H1 (cell line): ENCODE data around the gene BSDC1. TPM values are rescaled to one million over a fixed set of nuclear protein-coding genes. Genes with fewer than 3 reads are reported as not detected.

Source experiments
- BRCA1 ChIP-seq: IDR thresholded peaks from 2 replicates; pipeline ENCODE4 v1.6.1; 2012; ENCODE audit warnings: low read depth, low read length, improper control_type of control experiment
- CHD2 ChIP-seq: IDR thresholded peaks from 2 replicates; pipeline ENCODE4 v1.6.1; 2012; ENCODE audit warnings: low read length, improper control_type of control experiment
- EP300 ChIP-seq, 2 experiments: IDR thresholded peaks; 1 replicate in 1 of 2; 2 replicates in 1 of 2; pipeline ENCODE4 v1.6.1; 2011 to 2012; ENCODE audit warnings: low read depth in 2 of 2, low read length in 2 of 2, mild to moderate bottlenecking in 2 of 2, borderline replicate concordance in 1 of 2, inconsistent platforms in 1 of 2, moderate library complexity in 1 of 2
- GTF2F1 ChIP-seq: IDR thresholded peaks from 2 replicates; pipeline ENCODE4 v1.6.1; 2012; ENCODE audit warnings: low read depth, low read length, improper control_type of control experiment, borderline replicate concordance
- HDAC2 ChIP-seq, 2 experiments: fragments of 300-600 bp in 1 of 2; sonication (generic) in 1 of 2; IDR thresholded peaks; 2 replicates each; pipeline ENCODE4 v1.6.1; 2011 to 2012; ENCODE audit warnings: low read depth in 2 of 2, low read length in 2 of 2, mild to moderate bottlenecking in 2 of 2, moderate library complexity in 2 of 2, borderline replicate concordance in 1 of 2, inconsistent platforms in 1 of 2
- HDAC6 ChIP-seq: IDR thresholded peaks from one replicate; pipeline ENCODE4 v1.7.1; 2012; ENCODE audit warnings: low read depth, mild to moderate bottlenecking, inconsistent platforms, low read length, moderate library complexity
- RAD21 ChIP-seq, 2 experiments: IDR thresholded peaks in 1 of 2; conservative IDR thresholded peaks in 1 of 2; 2 replicates each; pipeline ENCODE4 v1.6.1; 2011; ENCODE audit warnings: low read depth in 2 of 2, low read length in 2 of 2, improper control_type of control experiment in 1 of 2, inconsistent platforms in 1 of 2, mild to moderate bottlenecking in 1 of 2, moderate library complexity in 1 of 2
- SIN3A ChIP-seq, 2 experiments: IDR thresholded peaks in 1 of 2; conservative IDR thresholded peaks in 1 of 2; 2 replicates each; pipeline ENCODE4 v1.6.1; 2011 to 2012; ENCODE audit warnings: low read length in 2 of 2, improper control_type of control experiment in 1 of 2, low read depth in 1 of 2, mild to moderate bottlenecking in 1 of 2
- TAF7 ChIP-seq: optimal IDR thresholded peaks from 2 replicates; pipeline ENCODE3; 2011; ENCODE audit warnings: low read depth, mild to moderate bottlenecking, inconsistent platforms, low read length, moderate library complexity, borderline replicate concordance
- TBP ChIP-seq: IDR thresholded peaks from 2 replicates; pipeline ENCODE4 v1.6.1; 2011; ENCODE audit warnings: low read depth, low read length, improper control_type of control experiment
- polyA plus RNA-seq, 7 experiments: library from polyadenylated mRNA; depleted of rRNA in 3 of 7; stranded (reverse) in 5 of 7; unstranded in 2 of 7; fragments of >200 nt in 5 of 7; fragments of 200-250 nt in 2 of 7; gene quantifications; 1 replicate in 5 of 7; 2 replicates in 1 of 7; 4 replicates in 1 of 7; pipeline versions ENCODE4 v1.2.1 to v1.2.3, GENCODE V29; 2011 to 2013; ENCODE audit warnings: missing spikeins in 2 of 7, mixed read lengths in 2 of 7
- total RNA-seq: library from RNA; stranded (reverse); fragmentation: NEBNext Ultra II Directional; extraction: Animal tissue kit (Norgen Biotek cat#: 25700); gene quantifications from 2 replicates; pipeline ENCODE4 v1.2.1, GENCODE V29; 2021
- TF ChIP-seq, protein P1 (sequence below): IDR thresholded peaks from 2 replicates; pipeline ENCODE4 v1.6.1; 2011; ENCODE audit warnings: low read depth, mild to moderate bottlenecking, low read length; ENCODE audit not compliant: insufficient read depth

The BSDC1 gene
- total and polyA plus RNA-seq, 2 of the 8 experiments (the other 6 are each of a cell fraction or from before 2014, with no cell fraction given) = 24.8 to 40.7 TPM

DNA sequence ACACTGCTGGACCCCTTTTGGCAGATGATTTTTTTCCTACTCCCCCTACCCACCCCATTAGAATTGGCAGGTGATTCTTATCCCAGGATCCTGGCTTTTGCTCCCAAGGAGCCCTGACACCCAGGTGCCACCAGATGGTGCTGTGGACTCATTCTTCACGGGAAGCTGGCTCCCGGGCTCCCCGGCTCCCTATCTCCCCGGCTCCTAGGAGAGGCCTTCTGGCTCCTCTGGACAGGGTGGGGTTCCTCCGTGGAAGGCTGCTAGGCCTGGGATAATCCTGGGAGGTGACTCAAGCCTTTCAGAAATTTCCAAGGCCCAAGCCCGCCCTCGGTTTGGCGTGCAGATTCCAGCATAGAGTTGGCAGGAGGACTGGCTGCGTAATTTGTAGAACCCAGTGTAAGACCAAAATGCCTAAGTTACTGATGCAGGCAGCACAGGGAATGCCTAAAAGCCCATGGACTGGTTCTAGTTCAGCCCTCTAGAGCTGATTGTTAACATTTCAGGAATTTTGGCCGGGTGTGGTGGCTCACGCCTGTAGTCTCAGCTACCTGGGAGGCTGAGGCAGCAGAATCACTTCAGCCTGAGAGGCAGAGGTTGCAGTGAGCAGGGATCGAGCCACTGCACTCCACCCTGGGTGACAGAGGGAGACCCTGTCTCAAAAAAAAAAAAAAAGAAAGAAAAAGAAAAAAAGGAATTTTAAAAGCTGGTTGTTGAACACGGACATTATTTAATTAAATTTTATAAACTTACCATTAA is 6.8 kb upstream of the BSDC1 start (continued):
- TF ChIP-seq GTF2F1 (no peak), TBP (peak; percentile 12; the same call in 1 of the 2 replicates), CHD2 (no peak), RAD21 (IDR thresholded peaks at IDR 0.05 in 1 of 2, conservative IDR thresholded peaks at IDR 0.05 in 1 of 2; ENCODE audit: low read depth in 2 of 2, low read length in 2 of 2) (peak; percentile 96 to 99), HDAC2 (IDR thresholded peaks at IDR 0.05; ENCODE audit: borderline replicate concordance in 1 of 2, low read depth in 2 of 2, low read length in 2 of 2) (0 out of 4 replicates have a peak, but pooled peaks of 1 of the 2 experiments have one; percentile 53), SIN3A (conservative IDR thresholded peaks at IDR 0.05 in 1 of 2, IDR thresholded peaks at IDR 0.05 in 1 of 2; ENCODE audit: low read depth in 1 of 2, low read length in 2 of 2) (0 out of 4 replicates have a peak, but pooled peaks of 1 of the 2 experiments have one; percentile 29), TAF7 (peak; percentile 17), EP300 (IDR thresholded peaks at IDR 0.05; ENCODE audit: borderline replicate concordance in 1 of 2, low read depth in 2 of 2, low read length in 2 of 2) (peak in 1 of 2 experiments; percentile 24; a peak in 1 of 3 replicates), HDAC6 (no peak), BRCA1 (no peak)
- TF ChIP-seq, protein P1, sequence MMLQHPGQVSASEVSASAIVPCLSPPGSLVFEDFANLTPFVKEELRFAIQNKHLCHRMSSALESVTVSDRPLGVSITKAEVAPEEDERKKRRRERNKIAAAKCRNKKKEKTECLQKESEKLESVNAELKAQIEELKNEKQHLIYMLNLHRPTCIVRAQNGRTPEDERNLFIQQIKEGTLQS = no peak
